SK-N-SH (cell line): ENCODE results near the gene DCAF10.

Experiments used
- CHD2 ChIP-seq: fragments of 150-350 bp; IDR thresholded peaks from 2 replicates; pipeline ENCODE4 v1.6.1; 2018; ENCODE audit warnings: low read length; ENCODE audit not compliant: partially characterized antibody
- EP300 ChIP-seq, 2 experiments: IDR thresholded peaks; 2 replicates each; pipeline versions ENCODE4 v1.4.0 to v1.6.1; 2012; ENCODE audit warnings: borderline replicate concordance in 1 of 2, low read depth in 1 of 2, low read length in 1 of 2
- GABPA ChIP-seq: IDR thresholded peaks from 2 replicates; pipeline ENCODE4 v1.4.0; 2012; ENCODE audit warnings: low read depth, mild to moderate bottlenecking
- RCOR1 ChIP-seq: fragments of 150-350 bp; IDR thresholded peaks from 2 replicates; pipeline ENCODE4 v1.6.1; 2017; ENCODE audit warnings: antibody characterized with exemption, low read length
- SIN3A ChIP-seq: IDR thresholded peaks from 2 replicates; pipeline ENCODE4 v1.6.1; 2012; ENCODE audit warnings: low read depth, mild to moderate bottlenecking, low read length, moderate library complexity, borderline replicate concordance
- TCF12 ChIP-seq: IDR thresholded peaks from 2 replicates; pipeline ENCODE4 v1.4.0; 2012
- TF ChIP-seq, protein P1 (sequence below): IDR thresholded peaks from 2 replicates; pipeline ENCODE4 v1.6.1; 2012; ENCODE audit warnings: mild to moderate bottlenecking, low read depth, low read length, moderate library complexity
- TF ChIP-seq, protein P2 (sequence below): IDR thresholded peaks from 2 replicates; pipeline ENCODE4 v1.4.0; 2012; ENCODE audit warnings: low read depth
- TF ChIP-seq, protein P3 (sequence below): fragments of 200-600 bp; sonication (generic); IDR thresholded peaks from 2 replicates; pipeline ENCODE4 v1.6.1; 2017; ENCODE audit warnings: antibody characterized with exemption, mild to moderate bottlenecking, moderate library complexity

- TF ChIP-seq EP300 (IDR thresholded peaks at IDR 0.05; ENCODE audit: borderline replicate concordance in 1 of 2, low read depth in 1 of 2, low read length in 1 of 2) (no peak), TCF12 (no peak), GABPA (no peak), SIN3A (no peak), CHD2 (no peak), RCOR1 (no peak)
- TF ChIP-seq, protein P1, sequence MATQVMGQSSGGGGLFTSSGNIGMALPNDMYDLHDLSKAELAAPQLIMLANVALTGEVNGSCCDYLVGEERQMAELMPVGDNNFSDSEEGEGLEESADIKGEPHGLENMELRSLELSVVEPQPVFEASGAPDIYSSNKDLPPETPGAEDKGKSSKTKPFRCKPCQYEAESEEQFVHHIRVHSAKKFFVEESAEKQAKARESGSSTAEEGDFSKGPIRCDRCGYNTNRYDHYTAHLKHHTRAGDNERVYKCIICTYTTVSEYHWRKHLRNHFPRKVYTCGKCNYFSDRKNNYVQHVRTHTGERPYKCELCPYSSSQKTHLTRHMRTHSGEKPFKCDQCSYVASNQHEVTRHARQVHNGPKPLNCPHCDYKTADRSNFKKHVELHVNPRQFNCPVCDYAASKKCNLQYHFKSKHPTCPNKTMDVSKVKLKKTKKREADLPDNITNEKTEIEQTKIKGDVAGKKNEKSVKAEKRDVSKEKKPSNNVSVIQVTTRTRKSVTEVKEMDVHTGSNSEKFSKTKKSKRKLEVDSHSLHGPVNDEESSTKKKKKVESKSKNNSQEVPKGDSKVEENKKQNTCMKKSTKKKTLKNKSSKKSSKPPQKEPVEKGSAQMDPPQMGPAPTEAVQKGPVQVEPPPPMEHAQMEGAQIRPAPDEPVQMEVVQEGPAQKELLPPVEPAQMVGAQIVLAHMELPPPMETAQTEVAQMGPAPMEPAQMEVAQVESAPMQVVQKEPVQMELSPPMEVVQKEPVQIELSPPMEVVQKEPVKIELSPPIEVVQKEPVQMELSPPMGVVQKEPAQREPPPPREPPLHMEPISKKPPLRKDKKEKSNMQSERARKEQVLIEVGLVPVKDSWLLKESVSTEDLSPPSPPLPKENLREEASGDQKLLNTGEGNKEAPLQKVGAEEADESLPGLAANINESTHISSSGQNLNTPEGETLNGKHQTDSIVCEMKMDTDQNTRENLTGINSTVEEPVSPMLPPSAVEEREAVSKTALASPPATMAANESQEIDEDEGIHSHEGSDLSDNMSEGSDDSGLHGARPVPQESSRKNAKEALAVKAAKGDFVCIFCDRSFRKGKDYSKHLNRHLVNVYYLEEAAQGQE, result no peak
- TF ChIP-seq, protein P2, sequence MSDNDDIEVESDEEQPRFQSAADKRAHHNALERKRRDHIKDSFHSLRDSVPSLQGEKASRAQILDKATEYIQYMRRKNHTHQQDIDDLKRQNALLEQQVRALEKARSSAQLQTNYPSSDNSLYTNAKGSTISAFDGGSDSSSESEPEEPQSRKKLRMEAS, result no peak
- TF ChIP-seq, protein P3, sequence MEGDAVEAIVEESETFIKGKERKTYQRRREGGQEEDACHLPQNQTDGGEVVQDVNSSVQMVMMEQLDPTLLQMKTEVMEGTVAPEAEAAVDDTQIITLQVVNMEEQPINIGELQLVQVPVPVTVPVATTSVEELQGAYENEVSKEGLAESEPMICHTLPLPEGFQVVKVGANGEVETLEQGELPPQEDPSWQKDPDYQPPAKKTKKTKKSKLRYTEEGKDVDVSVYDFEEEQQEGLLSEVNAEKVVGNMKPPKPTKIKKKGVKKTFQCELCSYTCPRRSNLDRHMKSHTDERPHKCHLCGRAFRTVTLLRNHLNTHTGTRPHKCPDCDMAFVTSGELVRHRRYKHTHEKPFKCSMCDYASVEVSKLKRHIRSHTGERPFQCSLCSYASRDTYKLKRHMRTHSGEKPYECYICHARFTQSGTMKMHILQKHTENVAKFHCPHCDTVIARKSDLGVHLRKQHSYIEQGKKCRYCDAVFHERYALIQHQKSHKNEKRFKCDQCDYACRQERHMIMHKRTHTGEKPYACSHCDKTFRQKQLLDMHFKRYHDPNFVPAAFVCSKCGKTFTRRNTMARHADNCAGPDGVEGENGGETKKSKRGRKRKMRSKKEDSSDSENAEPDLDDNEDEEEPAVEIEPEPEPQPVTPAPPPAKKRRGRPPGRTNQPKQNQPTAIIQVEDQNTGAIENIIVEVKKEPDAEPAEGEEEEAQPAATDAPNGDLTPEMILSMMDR, result no peak
These were observed 107.7 kb downstream of the DCAF10 start for GRCh38 chr9:37908283-37908682.
